HG03066 (cell line): ENCODE measurements around the gene CYP27B1.
A peak's percentile ranks its signal among the peaks of the same experiment; 100 is the strongest.
"Not testable (repeated sequence)": the region's sequence is repeated elsewhere in the genome, so short reads cannot be mapped to it uniquely, and the experiment has no call there.

Source experiments
- ATAC-seq: cut with Tn5 transposase; IDR thresholded peaks from one replicate; pipeline ENCODE4 v1.9.1; 2021; ENCODE audit warnings: low read depth; ENCODE audit not compliant: unreplicated experiment

The CYP27B1 gene

DNA sequence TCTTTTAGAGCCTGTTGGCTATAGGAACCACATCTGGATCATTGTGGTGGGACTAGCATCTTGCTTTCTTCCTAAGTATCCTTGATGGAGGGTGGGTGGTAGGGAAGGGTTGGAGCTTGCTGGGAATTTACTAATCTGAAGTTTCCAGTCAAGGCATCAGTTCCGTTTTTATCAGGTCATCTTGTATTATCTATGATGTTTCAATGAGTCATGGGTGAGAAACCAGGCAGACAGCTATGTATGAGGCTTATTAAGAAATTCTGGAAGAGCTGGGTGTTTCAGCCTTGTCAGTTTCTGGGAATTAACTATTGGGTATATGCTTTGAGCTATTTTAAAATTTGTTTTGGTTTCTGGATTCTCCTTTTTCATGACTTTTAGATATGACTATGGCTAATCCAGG lies 27.0 kb upstream of the CYP27B1 start:
- no peak for ATAC-seq

DNA sequence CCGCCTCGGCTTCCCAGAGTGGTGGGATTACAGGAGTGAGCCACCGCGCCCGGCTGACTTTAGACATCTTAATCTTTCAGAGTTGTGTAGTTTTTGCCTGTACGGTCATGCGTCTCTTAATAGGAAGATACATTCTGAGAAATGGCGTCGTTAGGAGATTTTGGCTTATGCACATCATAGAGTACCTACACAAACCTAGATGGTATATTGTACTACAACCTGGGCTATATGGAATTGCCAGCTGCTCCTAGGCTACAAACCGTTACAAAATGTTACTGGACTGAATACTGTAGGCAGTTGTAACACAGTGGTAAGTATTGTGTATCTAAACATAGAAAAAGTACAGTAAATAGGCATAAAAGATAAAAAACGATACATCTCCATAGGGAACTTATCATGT lies 17.0 kb upstream of the CYP27B1 start:
- ATAC-seq = no peak

GRCh38 chr12:57783466-57783801 lies 16.6 kb upstream of the CYP27B1 start:
- no peak for ATAC-seq

DNA sequence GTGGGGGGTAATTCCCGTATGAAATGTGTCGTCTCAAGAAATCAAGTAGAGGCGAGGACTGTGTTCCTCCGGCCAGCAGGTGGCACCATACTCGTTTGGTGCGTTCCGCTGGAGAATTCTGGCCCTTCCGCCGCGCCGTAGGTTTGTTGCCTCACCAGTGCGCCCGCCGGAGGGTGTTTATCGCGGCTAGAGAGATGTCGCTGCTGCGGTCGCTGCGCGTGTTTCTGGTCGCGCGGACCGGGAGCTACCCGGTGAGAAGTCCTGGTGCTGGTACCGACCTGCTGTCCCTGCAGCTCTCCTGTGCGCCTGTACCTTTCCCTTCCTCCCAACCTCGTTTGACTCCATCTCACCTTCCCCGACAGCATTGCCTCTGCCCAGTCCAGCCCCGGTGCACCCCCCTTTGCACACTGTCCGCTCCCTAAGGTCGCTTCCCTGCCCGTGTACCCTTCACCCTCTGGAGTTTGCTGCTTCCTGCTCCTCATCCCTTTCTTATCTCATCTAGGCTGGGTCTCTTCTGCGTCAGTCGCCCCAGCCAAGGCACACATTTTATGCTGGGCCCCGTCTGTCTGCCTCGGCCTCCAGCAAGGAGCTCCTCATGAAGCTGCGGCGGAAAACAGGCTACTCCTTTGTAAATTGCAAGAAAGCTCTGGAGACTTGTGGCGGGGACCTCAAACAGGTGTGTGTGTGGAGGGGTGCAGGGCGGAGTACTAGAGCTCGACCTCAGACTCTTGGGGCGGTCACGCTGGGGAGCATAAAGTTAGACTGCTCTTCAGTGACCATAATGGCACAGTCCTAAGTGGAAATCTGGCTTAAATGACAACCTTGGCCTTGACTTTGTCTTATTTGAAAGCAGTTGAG lies 16.0 kb upstream of the CYP27B1 start, which contains the start of gene TSFM:
Gene TSFM, plus strand, starts transcription at position 180 of the 858 bp plus-strand sequence. Its CDS starts 15 bp downstream, at position 195.
- ATAC-seq = peak; percentile 86

DNA sequence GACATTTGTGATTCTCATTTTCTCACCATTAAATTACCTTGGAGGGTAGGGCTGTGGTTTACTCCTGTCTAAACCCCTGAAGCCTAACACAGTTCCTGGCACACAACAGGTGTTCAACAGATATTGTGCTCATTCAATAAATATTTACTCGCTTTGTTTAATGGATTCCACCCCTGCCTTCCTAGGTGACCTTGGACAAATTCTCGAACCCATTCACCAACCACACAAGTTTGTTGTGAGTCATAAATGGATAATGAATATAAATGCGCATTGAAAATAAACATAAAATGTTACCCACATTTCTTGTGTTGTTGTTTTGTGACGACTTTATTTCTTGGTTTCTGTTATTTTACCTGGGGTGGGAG lies 15.3 kb upstream of the CYP27B1 start:
- no peak for ATAC-seq

DNA sequence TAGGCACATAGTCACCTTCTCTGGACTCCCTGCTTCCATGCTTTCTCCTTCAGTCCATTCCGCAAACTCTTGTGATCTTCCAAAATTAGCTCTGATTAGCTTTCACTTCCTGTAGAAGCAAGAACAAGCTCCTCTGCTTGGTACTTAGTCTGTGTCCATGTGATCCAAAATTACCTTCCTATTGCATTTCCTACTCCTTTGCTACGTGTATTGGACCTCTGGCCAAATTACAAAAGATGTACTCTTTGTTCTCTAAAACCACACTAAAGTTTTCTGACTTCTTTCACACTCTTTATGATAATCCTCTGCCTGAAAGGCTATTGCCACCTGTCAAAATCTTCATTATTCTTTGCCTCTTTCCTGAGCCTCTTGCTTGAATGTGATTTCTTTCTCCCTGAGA lies 14.9 kb upstream of the CYP27B1 start:
- ATAC-seq = no peak

GRCh38 chr12:57781244-57781643 lies 14.4 kb upstream of the CYP27B1 start:
- no peak for ATAC-seq

DNA sequence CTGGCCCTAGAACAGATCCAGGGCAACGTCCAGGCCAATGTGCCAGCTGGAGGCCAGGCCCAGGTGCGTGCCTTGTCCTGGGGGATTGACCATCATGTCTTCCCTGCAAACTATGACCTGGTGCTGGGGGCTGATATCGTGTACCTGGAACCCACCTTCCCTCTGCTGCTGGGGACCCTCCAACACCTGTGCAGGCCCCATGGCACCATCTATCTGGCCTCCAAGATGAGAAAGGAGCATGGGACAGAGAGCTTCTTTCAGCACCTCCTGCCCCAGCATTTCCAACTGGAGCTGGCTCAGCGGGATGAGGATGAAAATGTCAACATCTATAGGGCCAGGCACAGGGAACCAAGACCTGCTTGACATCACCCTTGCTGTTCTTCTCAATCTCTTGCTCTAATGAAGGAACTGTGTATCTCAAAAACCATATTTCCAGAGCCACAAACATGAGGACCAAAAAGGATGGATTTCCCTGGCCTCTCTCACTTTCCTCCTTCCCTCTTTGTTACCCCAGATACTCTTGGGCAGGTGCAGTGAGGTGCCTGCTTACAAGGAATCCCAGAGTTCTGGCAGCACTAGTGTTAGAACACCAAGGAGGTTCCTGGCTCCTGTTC lies 13.5 kb upstream of the CYP27B1 start:
- no peak for ATAC-seq

DNA sequence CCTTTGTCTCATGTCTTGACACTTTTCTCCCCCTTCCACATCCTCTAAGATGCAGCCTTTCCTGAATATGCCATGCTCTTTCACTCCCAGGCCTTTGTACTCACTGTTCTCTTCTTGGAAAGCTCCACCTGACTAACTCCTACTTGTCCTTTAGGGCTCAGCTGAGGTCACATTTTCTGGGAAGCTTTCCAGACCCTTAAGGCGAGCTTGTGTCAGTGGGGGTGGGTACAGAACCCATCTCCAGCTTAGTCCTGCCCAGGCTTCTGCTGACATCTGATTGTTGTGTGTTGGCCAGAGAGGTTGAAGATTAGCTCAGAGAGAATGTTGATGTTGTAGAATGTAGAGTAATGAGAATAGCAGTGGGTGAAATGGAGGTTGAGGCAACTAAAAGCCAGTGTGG lies 12.9 kb upstream of the CYP27B1 start:
- ATAC-seq = no peak

GRCh38 chr12:57777911-57778310 lies 11.0 kb upstream of the CYP27B1 start:
- ATAC-seq = no peak

DNA sequence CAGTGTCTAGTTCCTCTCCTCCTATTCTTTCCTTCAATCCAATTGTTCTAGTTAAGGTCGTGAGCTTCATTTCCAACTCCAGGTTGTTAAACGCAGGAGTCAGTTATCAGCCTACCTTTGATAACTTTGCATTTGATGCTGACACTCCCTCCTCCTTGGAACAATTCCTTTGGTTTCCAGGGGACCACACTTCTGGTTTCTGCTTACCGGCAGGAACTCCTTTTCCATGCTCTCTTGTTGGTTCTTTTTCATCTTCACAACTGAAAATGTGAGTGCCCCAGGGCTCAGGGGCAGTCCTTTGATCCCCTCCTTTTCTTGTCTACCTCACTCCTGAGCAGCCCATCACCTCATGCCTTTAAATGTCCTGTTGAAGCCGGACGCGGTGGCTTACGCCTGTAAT lies 10.5 kb upstream of the CYP27B1 start:
- no peak for ATAC-seq

DNA sequence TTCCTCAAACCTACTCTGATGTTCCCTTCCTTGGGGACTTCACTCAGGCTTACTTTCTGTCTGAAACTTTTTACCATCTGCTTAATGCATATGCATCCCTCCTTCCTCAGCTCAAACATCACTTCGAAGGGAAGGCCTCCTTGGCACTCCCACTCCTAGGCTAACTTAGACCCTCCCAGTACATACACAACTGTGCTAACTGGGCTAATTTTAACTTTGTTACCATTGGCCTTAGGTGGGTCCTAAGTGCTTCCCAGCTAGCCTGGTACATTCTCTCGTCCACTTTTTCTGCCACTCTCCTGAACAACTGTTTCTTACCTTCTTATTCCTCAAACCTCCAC lies 9.3 kb upstream of the CYP27B1 start:
- ATAC-seq = no peak

DNA sequence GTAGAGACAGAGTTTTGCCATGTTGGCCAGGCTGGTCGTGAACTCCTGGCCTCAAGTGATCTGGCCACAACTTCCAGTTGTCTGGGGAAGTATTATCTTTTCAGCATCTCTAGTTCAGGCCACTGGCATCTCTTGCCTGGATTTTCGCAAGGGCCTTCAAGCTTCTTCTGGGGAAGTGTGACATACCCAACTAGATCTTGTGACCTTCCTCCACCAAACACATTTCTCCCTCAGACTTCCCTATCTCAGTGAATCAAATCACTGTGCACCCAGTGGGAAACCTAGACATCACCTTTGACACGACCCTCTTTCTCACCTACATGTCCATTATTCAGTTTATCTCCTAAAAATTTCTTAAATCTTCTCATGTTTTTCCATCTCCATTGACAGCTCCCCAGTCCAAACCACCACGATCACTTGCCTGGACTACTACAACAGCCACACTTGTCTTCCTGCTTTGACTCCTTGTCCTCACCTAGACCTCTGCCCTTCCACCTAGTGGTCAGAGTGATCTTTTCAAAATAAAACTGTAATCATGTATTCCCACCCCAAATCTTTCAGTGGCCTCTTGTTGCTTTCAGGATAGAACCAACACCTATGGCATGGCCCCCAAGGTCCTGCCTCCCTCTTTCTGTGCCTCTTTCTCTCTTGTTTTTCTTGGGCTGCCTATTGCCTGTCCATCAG lies 8.8 kb upstream of the CYP27B1 start:
- ATAC-seq = no peak

GRCh38 chr12:57775044-57775443 lies 8.2 kb upstream of the CYP27B1 start:
- ATAC-seq = no peak

GRCh38 chr12:57774634-57775033 lies 7.8 kb upstream of the CYP27B1 start:
- ATAC-seq = not testable (repeated sequence)

GRCh38 chr12:57772429-57773322 lies 5.8 kb upstream of the CYP27B1 start, which contains the start of gene EEF1AKMT3:
EEF1AKMT3 (plus strand) TSS chr12:57772614; CDS start chr12:57772725, 111 bp downstream.
- peak; percentile 24 for ATAC-seq

DNA sequence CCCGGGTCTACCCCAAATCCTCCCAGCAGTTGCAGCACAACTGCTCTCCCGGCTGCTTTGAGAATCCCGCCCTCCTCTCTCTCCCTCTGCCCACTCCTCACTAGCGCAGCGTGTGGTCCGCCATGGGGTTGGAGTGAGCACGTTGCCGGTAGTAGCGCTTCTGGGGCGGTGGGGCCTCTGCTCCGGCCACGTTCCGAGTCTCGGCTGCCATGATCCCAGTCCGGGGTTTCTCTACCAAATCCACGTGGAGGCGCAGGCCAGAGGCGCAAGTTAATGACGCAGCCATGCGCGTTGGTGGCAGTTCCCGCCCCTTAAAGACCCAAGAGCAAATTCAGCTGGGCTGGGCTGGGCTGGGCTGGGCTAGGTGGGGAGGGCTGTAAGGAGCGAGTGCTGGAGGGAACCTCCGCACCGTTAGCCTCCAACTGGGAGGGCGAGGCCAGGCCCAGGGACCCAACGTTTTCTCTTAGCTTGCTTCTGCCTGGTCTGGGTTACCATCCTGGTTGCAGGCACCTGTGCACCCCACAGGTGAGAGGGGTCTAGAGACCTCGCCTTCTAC lies 5.1 kb upstream of the CYP27B1 start, which contains the start of gene METTL1:
Gene METTL1, minus strand, starts transcription at position 233 of the 556 bp plus-strand sequence. Its CDS starts 22 bp downstream, at position 211.
- peak; percentile 78 for ATAC-seq

- ATAC-seq = peak; percentile 70
These were observed 4.5 kb upstream of the CYP27B1 start for GRCh38 chr12:57771236-57771872.

- ATAC-seq = no peak
These were observed 3.9 kb upstream of the CYP27B1 start for GRCh38 chr12:57770734-57771133.

DNA sequence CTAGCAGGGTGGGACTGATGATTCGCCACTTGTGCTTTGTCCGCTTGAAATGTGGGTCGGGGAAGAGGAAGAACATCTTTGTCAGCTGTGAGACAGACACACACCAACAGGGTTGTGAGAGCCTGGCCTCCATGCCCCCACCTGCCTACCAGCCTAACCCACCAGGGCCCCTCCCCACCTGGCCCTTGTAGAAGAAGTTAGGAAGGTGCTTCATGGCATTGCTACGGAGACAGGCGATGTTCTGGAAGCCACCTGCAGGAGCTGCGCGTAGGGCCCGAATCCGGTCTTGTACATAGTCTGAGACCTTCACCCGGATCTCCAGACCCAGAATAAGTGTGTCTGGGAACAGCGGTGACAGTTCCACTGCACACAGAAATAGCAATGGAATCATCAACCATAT lies 2.7 kb upstream of the CYP27B1 start:
- no peak for ATAC-seq
